K562 (cell line): ENCODE data around the gene NOTCH1. TPM values are rescaled to one million over a fixed set of nuclear protein-coding genes. Genes with fewer than 3 reads are reported as not detected.
A peak's percentile ranks its signal among the peaks of the same experiment; 100 is the strongest.

Experiments
- EGR1 ChIP-seq: fragments of 450-650 bp; conservative IDR thresholded peaks from 2 replicates; pipeline ENCODE4 v1.6.1; 2017; ENCODE audit warnings: mild to moderate bottlenecking
- FIP1L1 ChIP-seq: fragments of 200-400 bp; formaldehyde crosslinking; IDR thresholded peaks from 2 replicates; pipeline ENCODE4 v1.6.1; 2018; ENCODE audit warnings: mild to moderate bottlenecking, low read depth, low read length; ENCODE audit not compliant: poor library complexity, severe bottlenecking
- HDAC1 ChIP-seq, 2 experiments: fragments of 450-650 bp; IDR thresholded peaks; 2 replicates each; pipeline ENCODE4 v1.6.1; 2016 to 2017; ENCODE audit warnings: inconsistent platforms in 1 of 2, mild to moderate bottlenecking in 1 of 2, moderate library complexity in 1 of 2
- LEF1 ChIP-seq: fragments of 450-650 bp; IDR thresholded peaks from 2 replicates; pipeline ENCODE4 v1.6.1; 2016; ENCODE audit warnings: mild to moderate bottlenecking
- NCOA1 ChIP-seq: fragments of 450-650 bp; IDR thresholded peaks from 2 replicates; pipeline ENCODE4 v1.6.1; 2016; ENCODE audit warnings: low read depth
- ZNF778 ChIP-seq: fragments of 450-650 bp; formaldehyde crosslinking; IDR thresholded peaks from 2 replicates; pipeline ENCODE4 v1.4.0; 2020; ENCODE audit warnings: mild to moderate bottlenecking, moderate library complexity
- polyA plus RNA-seq, 8 experiments: library from polyadenylated mRNA; depleted of rRNA in 4 of 8; stranded (reverse) in 5 of 8; unstranded in 3 of 8; fragments of >200 nt; fragmentation: Nextera tagmentation in 2 of 8; fragmentation: Illumina TruSeq in 1 of 8; extraction: Ambion mirVana in 2 of 8; extraction: Trizol in 1 of 8; gene quantifications; 2 replicates each; pipeline versions ENCODE4 v1.2.1 to v1.2.3, GENCODE V29; 2011 to 2014; ENCODE audit warnings: inconsistent platforms in 1 of 8, missing spikeins in 1 of 8
- total RNA-seq, 7 experiments: library from RNA; depleted of rRNA in 6 of 7; stranded (reverse); fragments of >200 nt in 6 of 7; fragmentation: Illumina TruSeq in 2 of 7; extraction: Trizol in 2 of 7; gene quantifications; 2 replicates each; pipeline versions ENCODE4 v1.2.1 to v1.2.3, GENCODE V29; 2011 to 2021; ENCODE audit warnings: low replicate concordance in 1 of 7
- TF ChIP-seq, protein P1 (sequence below): fragments of 450-650 bp; IDR thresholded peaks from 2 replicates; pipeline ENCODE4 v1.6.1; 2016; ENCODE audit warnings: low read depth
- TF ChIP-seq, protein P2 (sequence below): fragments of 250-450 bp; sonication (Bioruptor Pico); IDR thresholded peaks from 2 replicates; pipeline ENCODE4 v1.5.0; 2021; ENCODE audit warnings: mild to moderate bottlenecking, moderate library complexity
- TF ChIP-seq, protein P3 (sequence below): fragments of 250-450 bp; sonication (Bioruptor Pico); IDR thresholded peaks from 2 replicates; pipeline ENCODE4 v1.5.0; 2021
- TF ChIP-seq, protein P4 (sequence below), 2 experiments: fragments of 450-650 bp in 1 of 2; sonication (generic) in 1 of 2; formaldehyde crosslinking in 1 of 2; IDR thresholded peaks in 1 of 2; conservative IDR thresholded peaks in 1 of 2; 2 replicates each; pipeline versions ENCODE4 v1.6.1 to v1.8.1; 2016 to 2023; ENCODE audit warnings: mild to moderate bottlenecking in 2 of 2, moderate library complexity in 2 of 2, inconsistent platforms in 1 of 2, missing genetic modification reagents in 1 of 2
- TF ChIP-seq, protein P5 (sequence below): fragments of 250-450 bp; sonication (Bioruptor Pico); IDR thresholded peaks from 2 replicates; pipeline ENCODE4 v1.5.1; 2021; ENCODE audit warnings: mild to moderate bottlenecking

Gene NOTCH1
- total and polyA plus RNA-seq, 9 of the 15 experiments (the other 6 are each of a cell fraction or from before 2014, with no cell fraction given) = 0.03 to 31.4 (median 2.3) TPM

DNA sequence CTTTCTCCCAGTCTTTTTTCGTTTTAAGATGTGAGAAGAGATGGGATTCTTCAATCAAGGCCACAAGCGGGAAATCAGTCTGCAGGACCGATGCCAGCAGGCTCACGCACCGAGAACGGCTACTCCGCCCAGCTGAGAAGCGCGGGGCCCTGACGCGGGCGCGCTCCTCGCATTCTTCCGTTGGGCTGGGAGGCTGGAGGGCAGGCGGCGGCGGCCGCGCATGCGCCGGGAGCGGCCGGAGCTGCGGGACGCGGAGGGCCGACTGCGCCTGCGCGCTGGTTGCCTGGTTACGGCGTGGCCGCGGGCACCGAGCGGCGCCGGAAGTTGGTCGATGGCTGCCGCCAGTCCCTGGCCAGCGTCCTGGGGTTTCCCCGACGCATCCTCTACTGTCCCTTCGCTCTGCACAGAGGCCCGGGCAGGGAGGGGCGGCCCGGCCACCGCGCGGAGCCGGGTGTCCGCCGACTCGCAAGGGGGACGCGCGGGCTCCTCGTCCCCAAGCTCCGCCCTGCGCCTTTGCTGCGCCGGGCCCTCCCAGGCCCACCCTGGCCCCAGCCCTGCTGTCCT is 62.2 kb downstream of the NOTCH1 start (continued):
- TF ChIP-seq, protein P1, sequence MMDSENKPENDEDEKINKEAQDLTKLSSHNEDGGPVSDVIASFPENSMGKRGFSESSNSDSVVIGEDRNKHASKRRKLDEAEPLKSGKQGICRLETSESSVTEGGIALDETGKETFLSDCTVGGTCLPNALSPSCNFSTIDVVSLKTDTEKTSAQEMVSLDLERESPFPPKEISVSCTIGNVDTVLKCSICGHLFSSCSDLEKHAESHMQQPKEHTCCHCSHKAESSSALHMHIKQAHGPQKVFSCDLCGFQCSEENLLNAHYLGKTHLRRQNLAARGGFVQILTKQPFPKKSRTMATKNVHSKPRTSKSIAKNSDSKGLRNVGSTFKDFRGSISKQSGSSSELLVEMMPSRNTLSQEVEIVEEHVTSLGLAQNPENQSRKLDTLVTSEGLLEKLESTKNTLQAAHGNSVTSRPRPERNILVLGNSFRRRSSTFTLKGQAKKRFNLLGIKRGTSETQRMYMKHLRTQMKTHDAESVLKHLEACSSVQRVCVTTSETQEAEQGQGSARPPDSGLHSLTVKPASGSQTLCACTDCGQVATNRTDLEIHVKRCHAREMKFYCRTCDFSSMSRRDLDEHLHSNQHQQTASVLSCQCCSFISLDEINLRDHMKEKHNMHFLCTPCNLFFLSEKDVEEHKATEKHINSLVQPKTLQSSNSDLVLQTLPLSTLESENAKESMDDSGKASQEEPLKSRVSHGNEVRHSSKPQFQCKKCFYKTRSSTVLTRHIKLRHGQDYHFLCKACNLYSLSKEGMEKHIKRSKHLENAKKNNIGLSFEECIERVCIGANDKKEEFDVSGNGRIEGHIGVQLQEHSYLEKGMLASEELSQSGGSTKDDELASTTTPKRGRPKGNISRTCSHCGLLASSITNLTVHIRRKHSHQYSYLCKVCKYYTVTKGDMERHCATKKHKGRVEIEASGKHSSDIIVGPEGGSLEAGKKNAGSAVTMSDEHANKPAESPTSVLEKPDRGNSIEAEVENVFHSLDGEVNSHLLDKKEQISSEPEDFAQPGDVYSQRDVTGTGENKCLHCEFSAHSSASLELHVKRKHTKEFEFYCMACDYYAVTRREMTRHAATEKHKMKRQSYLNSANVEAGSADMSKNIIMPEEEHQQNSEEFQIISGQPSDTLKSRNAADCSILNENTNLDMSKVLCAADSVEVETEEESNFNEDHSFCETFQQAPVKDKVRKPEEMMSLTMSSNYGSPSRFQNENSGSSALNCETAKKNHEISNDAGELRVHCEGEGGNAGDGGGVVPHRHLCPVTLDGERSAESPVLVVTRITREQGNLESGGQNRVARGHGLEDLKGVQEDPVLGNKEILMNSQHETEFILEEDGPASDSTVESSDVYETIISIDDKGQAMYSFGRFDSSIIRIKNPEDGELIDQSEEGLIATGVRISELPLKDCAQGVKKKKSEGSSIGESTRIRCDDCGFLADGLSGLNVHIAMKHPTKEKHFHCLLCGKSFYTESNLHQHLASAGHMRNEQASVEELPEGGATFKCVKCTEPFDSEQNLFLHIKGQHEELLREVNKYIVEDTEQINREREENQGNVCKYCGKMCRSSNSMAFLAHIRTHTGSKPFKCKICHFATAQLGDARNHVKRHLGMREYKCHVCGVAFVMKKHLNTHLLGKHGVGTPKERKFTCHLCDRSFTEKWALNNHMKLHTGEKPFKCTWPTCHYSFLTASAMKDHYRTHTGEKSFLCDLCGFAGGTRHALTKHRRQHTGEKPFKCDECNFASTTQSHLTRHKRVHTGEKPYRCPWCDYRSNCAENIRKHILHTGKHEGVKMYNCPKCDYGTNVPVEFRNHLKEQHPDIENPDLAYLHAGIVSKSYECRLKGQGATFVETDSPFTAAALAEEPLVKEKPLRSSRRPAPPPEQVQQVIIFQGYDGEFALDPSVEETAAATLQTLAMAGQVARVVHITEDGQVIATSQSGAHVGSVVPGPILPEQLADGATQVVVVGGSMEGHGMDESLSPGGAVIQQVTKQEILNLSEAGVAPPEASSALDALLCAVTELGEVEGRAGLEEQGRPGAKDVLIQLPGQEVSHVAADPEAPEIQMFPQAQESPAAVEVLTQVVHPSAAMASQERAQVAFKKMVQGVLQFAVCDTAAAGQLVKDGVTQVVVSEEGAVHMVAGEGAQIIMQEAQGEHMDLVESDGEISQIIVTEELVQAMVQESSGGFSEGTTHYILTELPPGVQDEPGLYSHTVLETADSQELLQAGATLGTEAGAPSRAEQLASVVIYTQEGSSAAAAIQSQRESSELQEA = no peak
- no peak for TF ChIP-seq NCOA1
- TF ChIP-seq EGR1 = no peak
- TF ChIP-seq ZNF778 (CRISPR knock-in tag) = no peak
- TF ChIP-seq, protein P2, sequence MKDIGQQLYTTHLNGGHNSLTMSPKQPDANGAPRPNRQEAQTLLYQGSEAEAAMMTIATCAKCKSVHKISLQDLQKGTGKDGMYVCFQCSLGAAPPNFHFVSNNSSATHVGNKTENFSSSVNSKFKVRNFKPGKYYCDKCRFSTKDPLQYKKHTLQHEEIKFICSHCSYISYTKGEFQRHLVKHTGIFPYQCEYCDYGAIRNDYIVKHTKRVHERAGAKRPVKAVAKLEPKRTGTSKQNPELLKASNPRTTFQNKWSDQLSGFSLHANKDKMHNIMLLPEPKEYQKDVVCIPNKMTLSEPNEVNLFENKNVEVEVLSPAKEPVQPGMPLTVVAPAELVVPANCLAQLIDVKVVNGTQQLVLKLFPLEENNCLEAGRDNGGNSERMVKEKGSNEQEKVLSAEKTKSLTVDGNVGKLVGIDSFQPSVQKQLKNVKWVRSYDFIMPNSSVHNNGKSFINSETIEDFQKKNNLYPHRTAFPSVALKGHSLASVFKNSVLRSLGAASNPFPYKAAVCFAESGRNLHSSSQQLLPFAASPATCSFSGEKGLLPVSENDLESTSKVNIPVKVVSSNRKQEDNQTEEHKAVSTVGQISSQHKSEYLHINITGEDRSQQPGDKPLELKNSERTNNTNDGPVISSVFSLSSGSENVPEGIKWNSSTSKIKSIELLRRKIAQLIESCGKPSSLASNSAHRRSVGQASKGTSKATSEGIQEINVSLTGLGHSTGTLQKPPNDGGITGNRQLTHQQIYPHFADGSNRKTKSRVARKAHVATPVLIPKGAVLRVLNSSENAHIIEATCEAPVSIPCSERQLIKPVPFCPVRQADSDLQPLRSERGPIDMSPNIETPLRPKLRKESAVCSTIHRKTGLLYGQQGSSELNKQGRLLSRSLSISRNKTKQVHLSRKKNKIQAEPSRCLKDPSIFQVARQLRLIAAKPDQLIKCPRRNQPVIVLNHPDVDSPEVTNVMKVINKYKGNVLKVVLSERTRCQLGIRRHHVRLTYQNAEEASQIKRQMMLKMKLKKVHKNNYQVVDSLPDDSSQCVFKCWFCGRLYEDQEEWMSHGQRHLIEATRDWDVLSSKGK = no peak
- TF ChIP-seq, protein P3, sequence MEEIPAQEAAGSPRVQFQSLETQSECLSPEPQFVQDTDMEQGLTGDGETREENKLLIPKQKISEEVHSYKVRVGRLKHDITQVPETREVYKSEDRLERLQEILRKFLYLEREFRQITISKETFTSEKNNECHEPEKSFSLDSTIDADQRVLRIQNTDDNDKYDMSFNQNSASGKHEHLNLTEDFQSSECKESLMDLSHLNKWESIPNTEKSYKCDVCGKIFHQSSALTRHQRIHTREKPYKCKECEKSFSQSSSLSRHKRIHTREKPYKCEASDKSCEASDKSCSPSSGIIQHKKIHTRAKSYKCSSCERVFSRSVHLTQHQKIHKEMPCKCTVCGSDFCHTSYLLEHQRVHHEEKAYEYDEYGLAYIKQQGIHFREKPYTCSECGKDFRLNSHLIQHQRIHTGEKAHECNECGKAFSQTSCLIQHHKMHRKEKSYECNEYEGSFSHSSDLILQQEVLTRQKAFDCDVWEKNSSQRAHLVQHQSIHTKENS (CRISPR knock-in tag) = no peak
- peak; percentile 81 for TF ChIP-seq FIP1L1
- TF ChIP-seq, protein P4, sequence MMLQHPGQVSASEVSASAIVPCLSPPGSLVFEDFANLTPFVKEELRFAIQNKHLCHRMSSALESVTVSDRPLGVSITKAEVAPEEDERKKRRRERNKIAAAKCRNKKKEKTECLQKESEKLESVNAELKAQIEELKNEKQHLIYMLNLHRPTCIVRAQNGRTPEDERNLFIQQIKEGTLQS (IDR thresholded peaks at IDR 0.05) = no peak
- TF ChIP-seq, protein P4 (CRISPR knock-in tag; conservative IDR thresholded peaks at IDR 0.05) = 0 out of 2 replicates have a peak, but pooled peaks have one; percentile 24
- TF ChIP-seq LEF1 = no peak
- TF ChIP-seq HDAC1 (IDR thresholded peaks at IDR 0.05) = peak in 1 of 2 experiments; percentile 76; a peak in 1 of 4 replicates
- TF ChIP-seq, protein P5, sequence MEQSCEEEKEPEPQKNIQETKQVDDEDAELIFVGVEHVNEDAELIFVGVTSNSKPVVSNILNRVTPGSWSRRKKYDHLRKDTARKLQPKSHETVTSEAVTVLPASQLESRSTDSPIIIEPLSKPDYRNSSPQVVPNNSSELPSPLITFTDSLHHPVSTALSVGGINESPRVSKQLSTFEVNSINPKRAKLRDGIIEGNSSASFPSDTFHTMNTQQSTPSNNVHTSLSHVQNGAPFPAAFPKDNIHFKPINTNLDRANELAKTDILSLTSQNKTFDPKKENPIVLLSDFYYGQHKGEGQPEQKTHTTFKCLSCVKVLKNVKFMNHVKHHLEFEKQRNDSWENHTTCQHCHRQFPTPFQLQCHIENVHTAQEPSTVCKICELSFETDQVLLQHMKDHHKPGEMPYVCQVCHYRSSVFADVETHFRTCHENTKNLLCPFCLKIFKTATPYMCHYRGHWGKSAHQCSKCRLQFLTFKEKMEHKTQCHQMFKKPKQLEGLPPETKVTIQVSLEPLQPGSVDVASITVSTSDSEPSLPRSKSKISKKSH (CRISPR knock-in tag) = no peak
